ENCODE results near the gene STAT6.
"Not testable (repeated sequence)": the region's sequence is repeated elsewhere in the genome, so short reads cannot be mapped to it uniquely, and the experiment has no call there.

Gene STAT6

DNA sequence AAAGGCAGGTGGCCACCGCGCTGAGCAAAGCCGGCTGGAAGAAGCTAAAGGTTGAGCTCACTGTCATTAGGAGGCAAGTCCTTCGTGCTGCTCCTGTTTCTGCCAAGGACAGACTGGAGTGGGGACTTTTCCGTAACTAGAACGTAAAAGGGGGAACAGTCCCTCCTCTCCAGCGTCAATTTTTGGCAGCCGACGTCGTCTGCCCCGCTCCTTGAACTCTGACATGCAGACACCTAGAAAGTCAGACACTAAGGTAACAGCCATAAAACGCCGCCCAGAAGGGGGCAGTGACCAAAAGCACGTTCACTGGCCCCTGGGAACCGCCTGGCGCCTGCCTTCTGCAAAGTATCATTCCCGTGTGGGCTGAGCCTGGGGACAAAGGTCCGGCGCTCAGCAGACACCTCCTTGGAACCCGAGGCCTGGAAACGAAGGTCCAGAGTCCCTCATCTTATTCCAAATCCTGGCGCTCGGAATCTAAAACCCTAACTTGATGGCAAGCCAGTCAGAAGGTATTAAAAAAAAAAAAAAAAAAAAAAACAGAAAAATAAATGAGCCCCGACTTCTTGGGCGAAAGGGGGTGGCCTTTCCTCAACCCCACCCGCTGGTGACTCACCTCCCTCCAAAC, 16.1 kb upstream of the STAT6 start:
- in situ Hi-C loops (cut with MboI; ENCODE audit: low sequenced_read_pairs), result no loop called here

DNA sequence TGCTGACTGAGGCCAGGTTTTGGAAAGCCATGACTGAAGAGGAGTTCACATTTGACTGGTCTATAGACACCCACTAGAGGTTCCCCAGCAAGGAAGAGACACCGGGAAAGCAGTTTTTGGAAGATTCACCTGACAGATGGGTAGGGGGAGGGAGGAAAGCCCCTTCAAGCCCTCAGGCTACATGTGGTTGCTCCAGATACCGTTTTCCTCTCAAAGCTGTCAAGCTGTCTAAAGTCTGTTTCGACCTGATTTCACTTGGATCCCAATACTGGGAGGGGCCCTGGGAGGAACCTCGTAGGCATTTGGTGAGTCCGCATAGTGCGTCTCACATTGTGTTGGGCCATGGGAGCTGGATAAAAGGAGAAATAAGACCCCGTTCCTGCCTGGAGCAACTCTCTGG, 15.4 kb upstream of the STAT6 start:
- in situ Hi-C loops (cut with MboI; ENCODE audit: low sequenced_read_pairs), result no loop called here

DNA sequence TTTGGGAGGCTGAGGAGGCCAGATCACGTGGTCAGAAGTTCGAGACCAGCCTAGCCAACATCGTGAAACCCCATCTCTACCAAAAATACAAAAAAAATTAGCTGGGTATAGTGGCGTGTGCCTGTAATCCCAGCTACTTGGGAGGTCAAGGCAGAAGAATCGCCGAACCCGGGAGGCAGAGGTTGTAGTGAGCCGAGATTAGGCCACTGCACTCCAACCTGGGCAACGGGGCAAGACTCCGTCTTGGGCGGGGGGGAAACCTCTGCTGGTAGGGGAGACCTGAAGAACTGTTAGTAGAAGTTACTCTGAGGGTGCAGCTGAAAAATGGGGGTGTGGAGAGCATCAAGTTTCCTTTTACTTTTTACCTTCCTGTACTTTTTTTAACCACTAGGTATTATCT, 14.9 kb upstream of the STAT6 start:
- in situ Hi-C loops (cut with MboI; ENCODE audit: low sequenced_read_pairs), result no loop called here

DNA sequence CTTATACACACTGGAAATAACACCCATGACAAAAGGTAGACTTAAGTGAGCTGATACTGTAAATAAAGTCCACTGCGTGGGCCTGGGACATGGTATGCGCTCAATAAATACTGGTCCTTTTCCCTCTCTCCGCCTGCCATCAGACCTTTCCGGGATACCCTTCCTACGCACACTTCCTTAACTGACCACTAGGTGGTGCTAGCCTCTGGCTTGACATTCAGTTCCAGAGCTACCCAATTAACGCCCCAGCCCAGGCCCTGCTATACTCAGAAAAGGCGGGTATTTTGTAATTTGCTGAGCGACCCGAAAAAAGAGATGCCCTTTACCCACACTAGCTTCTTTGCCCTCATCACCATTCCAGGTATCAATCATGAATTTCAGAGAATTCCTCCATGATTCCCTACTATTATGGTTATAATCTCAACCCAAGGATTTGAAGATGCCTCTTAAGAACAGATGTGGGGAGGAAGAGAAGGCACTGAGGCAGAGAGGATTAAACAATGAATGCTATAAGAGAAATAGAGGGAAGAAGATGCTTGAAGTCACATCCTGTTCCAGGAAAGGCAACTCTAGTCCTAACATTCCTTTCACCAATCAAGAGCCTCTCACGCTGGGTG, 13.2 kb upstream of the STAT6 start:
- in situ Hi-C loops (cut with MboI; ENCODE audit: low sequenced_read_pairs), result no loop called here

DNA sequence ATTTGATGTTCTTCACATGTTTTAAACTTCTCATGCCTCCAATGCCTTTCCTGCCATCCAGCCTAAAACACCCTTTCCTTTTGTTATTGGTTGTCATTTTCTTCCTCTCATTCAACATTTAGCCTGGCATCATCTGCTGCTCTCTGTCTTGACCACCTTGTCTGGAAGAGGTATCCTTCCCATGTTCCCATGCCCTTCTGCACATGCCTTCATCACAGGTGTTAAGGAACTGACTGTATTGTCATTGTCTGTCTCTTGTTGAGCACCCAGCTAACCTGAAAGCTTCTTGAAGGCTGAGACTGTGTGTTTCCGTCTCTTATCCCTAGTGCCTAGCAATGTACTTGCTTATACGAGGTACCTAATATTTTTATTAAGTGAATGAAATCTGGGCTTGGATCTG, 12.7 kb upstream of the STAT6 start:
- in situ Hi-C loops (cut with MboI; ENCODE audit: low sequenced_read_pairs), result no loop called here

DNA sequence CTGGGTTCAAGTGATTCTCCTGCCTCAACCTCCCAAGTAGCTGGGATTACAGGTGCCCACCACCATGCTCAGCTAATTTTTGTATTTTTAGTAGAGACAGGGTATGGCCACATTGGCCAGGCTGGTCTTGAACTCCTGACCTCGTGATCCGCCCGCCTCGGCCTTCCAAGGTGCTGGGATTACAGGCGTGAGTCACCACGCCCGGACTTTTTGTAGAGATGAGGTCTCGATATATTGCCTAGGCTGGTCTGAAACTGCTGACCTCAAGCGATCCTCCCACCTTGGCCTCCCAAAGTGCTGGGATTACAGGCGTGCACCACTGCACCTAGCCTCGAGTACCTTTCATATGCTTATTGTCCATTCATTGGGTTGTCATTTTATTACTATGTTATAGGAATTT, 9.6 kb upstream of the STAT6 start:
- in situ Hi-C loops (cut with MboI; ENCODE audit: low sequenced_read_pairs), result not testable (repeated sequence)

DNA sequence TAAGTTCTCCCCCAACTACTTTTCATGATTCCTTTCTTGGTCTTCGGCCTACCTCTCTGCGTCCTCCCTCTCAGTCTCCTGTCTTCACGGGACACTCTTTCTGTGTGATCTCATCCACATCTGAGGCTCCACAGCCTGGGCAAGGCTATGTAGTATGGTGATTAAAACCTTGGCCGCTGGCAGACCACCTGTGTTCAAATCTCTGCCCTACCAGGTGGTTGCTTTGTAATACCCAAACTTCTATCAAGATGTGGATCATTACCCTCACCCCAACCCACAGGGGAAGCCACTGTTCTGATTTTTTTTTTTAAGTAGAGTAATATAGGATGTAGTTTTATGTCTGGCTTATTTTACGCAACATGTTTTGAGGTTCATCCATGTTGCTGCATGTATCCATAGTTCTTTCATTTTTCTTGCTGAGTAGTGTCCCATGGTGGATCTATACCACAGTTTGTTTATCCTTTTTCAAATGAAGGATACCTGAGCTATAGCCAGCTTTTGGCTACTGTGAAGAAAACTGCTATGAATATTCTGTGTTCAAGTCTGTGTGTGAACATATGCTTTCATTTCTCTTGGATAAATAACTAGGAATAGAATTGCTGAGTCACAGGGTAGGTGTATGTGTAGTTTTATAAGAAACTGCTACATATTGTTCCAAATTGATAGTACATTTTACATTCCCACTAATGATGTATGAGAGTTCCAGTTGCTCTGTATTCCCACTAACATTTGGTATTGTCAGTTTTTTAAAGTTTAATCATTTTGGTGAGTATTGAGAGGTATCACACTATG, 8.3 kb upstream of the STAT6 start:
- in situ Hi-C loops (cut with MboI; ENCODE audit: low sequenced_read_pairs), result no loop called here

DNA sequence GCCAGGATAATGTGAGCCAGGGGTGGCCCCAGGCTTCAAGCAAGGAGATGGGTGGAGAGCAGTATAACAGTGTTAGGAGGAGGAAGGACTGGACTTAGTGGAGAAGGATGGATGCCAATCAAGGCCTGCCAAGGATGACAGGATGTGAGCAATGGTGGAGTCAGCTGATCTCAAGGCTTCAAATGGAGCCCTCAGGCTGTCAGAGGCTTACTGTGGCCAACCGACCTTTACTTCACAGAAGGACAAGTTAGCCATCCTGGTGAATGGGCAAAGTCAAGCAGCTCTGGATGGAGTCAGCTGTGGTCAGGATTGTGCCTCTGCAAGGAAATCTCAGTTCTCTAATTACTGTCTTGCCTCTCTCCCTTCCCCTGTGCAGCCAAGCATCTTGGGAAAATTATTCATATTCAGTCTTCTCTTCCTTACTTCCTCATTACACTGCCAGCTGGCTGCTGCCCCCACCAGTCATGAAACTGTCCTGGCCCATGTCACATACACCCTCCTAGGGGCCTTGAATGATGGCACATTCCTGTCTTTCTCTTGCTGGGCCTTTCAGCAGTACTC, 7.6 kb upstream of the STAT6 start:
- in situ Hi-C loops (cut with MboI; ENCODE audit: low sequenced_read_pairs), result no loop called here

DNA sequence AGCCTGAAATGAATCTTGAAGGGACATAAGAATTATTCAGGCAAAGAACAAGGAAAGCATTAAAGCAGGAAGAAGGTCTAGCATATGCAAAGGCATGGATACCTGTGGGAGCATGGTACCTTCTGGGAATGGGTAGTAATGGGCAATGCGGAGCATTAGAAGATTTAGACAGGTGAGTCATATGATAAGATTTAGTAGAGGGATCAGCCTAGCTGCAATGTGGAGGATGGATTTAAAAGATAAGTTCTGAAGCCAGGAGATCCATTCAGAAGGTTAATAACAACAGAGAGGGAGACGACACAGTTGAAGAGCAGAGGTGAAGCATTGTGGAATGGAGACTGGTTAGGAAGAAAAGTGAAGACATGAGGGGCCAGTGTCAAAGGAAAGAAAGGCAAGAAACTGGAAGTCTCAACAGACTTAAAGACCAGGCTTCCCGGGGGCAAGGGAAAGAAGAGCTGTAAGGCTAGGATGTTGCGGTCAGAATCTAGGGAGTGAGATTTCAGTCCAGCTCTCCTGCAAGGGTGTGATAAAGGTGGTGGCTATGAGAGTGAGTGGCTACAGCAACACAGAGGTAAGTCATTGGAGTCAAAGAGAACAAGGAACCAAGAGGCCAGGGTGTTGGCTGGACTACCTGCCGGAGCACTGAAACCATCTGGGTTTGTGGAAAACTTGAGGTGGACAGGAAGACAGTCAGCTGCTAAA, 5.6 kb upstream of the STAT6 start:
- in situ Hi-C loops (cut with MboI; ENCODE audit: low sequenced_read_pairs), result no loop called here

DNA sequence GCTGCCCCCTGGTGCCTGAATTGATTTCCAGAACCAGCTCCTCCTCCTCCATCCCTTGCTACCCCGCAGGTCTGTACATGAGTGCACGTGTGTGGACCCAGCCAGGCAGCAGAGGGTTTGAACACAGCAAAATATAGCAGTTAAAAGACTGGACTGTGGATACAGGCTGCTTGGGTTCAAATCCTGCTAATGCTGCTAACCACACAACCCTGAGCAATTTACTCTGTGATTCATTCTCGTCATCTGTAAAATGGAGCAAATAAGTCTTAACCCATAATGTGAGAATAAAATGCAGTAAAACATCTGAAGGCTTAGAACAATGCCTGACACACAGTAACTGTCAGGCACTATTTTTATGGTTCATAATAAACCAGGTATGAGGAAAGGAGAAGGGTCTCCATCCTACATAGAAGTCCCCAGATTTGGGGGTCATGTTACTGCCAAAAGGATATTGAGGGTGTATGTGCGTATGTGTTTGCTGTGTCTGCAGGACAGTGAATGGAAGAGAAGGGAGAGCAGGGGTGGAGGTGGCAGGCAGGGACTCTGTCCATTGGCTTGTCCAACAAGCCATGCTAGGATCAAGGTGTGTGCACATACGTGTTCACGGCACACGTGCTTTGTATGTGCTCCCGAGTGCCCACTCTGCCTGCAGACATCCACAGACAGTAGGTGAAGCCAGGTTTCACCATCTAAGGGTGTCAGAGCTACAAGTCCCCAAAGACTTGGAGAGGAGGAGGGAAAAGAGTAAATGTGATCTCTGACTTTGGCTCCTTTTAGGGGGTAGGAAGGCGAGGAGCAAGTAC, 1.5 kb upstream of the STAT6 start:
- in situ Hi-C loops (cut with MboI; ENCODE audit: low sequenced_read_pairs), result no loop called here

DNA sequence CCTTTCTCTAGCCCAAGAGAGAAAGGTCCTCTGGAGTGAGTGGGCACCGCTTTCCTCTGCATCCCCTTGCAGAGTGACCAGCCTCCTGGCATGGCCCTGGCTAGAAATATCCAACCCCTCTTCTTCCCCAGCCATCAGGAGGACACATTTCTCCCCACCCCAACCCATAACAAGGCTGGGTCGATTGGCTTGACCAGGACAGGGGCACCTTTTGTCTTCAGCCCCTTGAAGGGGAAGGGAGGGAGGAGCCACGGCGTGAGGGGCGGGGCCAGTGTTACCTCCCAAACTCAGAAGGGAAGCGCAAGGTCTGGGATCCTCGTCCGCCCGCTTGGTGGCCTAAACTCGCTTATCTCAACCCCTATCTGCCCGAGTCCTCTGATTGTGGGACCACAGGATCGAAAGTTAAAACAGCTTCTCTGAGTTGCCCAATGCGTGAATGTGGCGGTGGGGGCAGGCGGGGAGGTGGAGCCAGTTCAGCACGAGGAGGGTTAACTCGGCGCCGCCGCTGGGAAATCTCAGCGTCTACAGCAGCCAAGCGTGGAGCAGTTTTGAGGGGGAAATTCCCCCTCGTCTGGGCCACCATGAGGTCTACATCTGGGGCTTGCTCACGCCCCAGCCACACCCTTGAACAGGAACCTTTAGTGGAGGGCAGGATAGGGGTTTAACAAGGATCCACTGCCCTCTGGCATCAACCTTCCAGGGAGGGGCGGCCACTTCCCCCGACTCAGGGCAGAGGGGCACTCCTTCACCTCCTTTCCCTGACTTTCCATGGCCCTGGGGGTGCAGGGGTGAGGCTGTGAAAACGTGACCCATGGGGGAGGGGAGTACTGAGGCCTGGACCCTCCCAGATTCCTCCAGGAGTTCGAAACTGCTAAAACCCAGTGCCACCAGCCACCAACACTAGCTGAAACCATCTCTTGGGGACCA, 795 bp downstream of the STAT6 start:
- in situ Hi-C loops (cut with MboI; ENCODE audit: low sequenced_read_pairs), result no loop called here

DNA sequence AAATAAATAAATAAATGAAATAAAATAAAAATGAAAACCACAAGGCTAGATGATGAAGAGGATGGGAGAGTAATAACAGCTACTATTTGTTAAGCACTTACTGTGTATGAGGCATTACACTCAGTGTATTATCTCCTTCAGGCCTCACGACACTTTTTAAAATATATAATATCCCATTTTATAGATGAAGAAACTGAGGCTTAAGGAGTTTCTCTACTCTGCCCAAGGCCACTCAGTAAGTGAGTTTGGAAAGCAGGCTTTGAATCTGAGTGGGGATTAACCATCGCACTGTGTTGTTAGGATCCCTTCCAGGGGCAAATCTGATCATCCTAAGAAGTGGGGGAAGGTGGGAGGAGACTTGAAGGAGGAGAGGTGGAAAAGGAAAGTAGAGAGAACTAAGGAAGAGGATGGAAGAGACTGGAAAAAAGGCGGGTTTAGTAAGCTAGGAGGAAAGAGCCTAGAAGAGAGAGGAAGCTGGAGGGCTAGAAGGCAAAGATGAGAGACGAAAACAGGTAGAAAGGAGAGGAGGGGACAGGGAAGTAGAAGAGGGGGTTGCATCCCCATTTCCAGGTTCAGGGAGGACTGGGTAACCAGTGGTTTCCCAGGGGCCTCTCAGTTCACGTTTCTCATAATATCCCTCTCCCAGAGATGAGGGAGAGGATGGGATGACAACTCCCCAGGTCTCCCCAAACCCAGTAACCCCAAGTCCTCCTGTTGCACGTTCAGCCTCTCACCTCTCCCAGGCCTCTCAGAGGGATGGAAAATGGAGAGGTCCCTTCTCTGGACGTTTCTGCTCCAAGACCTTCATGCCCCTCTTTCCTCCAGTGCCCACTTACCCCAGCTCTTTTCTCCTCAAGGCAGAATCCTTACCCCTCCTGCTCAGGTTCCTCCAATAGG, 1.7 kb downstream of the STAT6 start:
- in situ Hi-C loops (cut with MboI; ENCODE audit: low sequenced_read_pairs), result no loop called here

DNA sequence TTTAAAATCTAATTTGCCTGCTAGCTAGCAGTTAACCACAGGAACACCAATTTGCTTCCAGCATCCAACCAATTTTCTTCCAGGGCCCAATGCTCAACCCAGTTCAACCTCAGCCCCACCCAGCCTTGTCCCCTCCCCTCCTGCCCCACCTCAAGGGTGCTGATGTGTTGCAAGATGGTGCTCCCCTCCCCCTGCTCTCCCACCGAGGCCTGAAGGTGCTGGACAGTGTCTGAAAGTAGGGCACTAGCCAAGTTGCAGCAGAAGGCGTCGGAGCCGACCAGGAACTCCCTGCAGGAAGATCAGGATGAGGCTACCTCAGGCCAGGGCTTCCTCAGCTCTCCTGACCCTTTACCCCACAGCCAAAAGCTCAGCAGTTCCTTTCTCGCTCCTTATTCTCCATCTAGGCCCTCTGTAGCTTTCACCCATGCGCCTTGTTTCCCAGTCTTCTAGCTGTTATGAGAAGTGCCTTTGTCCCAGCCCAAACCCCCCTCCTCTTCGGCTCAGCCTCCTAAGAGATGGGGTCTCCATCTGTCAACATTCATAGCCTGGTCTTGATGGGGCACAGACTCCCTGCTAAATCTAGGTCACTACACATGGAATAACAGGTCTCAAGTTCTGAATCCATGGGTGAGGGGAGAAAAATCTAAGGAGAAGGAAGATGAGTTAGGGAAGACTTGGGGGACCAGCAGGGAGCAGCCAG, 3.6 kb downstream of the STAT6 start:
- in situ Hi-C loops (cut with MboI; ENCODE audit: low sequenced_read_pairs), result no loop called here

DNA sequence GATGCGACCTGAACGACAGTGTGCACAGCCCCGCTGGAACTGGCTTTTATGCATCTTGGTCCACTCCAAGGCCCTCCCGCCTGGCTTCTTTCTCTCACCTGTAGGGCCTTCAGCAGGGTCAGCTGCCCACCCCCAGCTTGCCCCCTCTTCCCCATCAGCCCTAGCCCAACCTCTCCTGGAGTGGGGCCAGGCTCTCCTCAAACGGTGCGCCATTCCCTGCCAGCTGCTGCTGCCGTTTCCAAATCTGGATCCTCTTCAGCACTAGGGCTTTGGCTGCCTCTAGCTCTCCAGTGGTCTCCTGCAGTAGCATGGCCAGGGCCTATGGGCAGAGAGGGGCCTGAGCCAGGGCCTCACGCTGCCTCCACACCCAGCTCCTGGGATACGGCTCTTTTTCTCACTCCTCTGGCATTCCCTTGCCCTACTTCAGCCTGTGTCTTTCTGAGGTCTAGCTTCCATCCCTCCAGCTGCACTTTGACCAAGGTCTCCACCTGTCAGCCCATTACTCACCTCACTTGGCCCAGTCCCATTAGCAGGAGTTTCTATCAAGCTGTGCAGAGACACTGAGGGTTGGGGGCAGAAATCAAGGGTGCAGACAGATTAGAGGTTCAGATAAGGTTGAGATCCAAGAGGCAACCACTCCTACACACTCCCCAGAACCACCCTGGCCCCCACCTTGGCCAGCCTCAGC, 5.0 kb downstream of the STAT6 start:
- in situ Hi-C loops (cut with MboI; ENCODE audit: low sequenced_read_pairs), result no loop called here

DNA sequence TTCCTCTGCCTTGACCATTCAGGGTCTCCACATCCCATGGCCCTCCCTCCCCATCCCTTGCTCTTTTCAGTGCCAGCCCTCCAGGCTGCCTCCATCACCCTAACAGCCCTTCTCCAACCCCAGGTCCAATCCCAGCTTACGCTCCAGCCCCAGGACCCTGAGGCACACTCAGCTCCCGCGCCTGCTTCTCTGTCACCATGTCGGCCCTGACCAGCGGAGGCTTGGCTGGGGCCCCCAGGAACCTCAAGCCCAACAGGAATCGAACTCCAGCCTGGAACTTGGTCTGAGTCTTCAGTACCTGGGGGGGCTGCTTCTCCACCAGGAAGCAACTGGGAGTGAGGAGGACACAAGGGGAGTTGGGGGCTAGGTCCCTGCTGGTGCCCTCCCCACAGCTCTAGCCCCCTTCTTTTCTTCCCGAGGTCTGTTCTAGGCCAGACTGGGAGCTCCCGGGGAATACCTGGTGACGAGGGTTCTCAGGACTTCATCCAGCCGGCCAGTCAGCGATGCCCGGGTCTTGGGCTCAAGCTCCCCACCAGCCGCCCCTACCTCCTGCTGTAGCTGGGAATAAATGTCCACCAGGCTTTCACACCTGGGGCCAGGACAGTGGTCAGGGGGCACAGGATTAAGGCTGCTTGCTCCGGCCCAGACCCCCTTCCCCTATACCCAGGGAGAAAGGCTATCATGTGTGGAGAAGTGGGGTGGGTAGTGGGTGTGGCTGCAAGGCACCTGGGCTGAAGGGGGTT, 6.0 kb downstream of the STAT6 start:
- in situ Hi-C loops (cut with MboI; ENCODE audit: low sequenced_read_pairs), result no loop called here

DNA sequence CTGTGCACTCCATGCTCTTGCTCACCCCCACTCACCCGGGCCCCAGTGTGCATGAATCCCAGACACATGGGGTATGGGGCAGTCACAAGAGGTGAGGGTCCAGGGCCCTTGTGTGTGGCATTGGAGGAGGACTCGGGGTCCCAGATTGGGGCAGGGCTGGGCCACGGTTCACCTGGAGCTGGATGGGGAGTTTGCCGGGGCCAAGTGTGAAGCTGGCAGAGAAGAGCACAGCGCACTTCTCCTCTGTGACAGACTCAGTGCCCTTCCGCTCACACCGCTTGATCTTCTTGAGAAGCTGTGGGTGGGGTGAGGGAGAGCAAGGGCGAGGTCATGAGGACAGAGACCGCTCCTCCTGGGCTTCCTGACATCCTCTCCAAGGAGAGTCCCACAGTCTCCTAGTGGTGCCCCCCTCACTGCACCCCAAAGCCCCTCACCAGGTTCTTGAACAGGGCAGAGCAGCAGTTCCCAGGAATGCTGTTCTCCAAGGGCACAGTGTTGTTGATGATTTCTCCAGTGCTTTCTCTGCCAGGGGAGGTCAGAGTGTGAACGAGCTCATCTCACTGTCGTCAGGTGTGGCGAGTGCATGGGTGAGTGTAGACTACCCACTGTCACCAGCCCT, 6.8 kb downstream of the STAT6 start:
- in situ Hi-C loops (cut with MboI; ENCODE audit: low sequenced_read_pairs), result no loop called here

Measured in hTERT RPE-1 (cell line).